ENCODE measurements around the gene SORCS1. TPM values are rescaled to one million over a fixed set of nuclear protein-coding genes. Genes with fewer than 3 reads are reported as not detected.

The SORCS1 gene
- total RNA-seq, 1 donor from 2014 or later: not detected

DNA sequence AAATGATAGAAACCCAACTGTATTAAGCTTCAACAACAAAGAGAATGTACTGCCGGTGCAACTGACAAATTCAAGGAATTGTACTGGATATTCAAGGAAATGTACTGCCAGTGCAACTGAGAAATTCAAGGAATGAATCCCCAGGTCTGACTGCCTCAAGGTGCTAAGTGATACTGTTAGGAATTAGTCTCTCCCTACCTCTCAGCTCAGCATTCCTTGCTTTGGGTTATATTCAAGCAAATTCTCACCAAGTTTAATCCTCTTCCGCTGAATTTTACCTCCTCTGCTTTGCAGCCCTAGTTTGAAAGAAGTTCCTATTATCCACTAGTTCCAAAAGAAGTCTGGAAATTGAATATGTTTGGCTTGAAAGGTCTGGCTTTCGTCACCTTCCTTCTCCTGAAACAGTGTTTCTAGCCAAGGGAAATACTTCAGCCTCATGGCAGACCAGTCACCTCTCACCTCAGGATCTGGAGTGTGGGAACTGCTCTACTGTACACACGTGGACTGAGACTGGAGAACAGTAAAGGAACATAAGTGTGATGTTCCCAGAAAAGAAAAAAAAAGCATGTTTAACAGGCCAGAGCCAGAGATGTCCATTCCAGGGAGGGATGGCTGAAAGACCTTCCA lies 60.4 kb downstream of the SORCS1 start:
- DNase-seq (ENCODE audit: low read depth in 2 of 2): no peak

- no peak for DNase-seq (ENCODE audit: low read depth in 2 of 2)
Measured at GRCh38 chr10:107103174-107104025, 61.1 kb downstream of the SORCS1 start.

- DNase-seq (ENCODE audit: low read depth in 2 of 2): no peak
Measured at GRCh38 chr10:107098326-107098725, 66.2 kb downstream of the SORCS1 start.

DNA sequence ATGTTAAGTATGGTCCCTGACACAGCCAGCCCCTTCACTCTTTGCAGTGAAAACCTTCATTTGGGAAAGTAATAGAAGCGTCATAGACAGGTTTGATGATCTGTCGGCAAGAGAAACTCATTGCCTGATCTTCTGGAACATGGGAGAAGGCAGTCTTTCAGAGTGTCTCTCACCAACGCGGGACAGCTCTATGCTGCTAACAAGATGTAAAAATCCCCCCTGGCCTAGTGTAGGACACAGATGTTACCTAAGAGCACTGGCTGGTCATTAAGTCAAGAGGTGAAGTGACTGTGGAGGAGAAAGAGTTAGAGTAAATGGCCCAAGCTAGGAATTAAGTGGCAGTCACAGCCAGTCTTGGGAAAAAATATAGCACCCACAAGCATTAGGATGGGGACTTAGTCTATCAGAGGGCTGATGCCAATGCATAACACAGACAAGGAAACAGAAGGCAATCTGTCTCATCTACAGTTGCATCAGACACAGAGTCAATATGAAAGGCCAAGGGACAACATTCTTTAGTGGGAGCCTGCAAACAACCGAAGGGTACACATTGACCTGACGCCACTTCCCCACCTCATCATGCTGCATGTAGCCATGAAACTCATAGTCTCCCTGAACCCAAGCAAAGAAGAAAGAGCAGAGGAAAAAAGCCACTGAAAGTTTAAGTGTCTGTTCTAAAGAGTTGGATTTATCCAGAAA lies 69.5 kb downstream of the SORCS1 start:
- no peak for DNase-seq (ENCODE audit: low read depth in 2 of 2)

GRCh38 chr10:107092321-107092720 lies 72.2 kb downstream of the SORCS1 start:
- no peak for DNase-seq (ENCODE audit: low read depth in 2 of 2)

- no peak for DNase-seq (ENCODE audit: low read depth in 2 of 2)
Measured at GRCh38 chr10:107091126-107091525, 73.4 kb downstream of the SORCS1 start.

GRCh38 chr10:107085665-107086525 lies 78.6 kb downstream of the SORCS1 start:
- no peak for DNase-seq (ENCODE audit: low read depth in 2 of 2)

- no peak for DNase-seq (ENCODE audit: low read depth in 2 of 2)
Measured at GRCh38 chr10:107083388-107084009, 81.0 kb downstream of the SORCS1 start.

DNA sequence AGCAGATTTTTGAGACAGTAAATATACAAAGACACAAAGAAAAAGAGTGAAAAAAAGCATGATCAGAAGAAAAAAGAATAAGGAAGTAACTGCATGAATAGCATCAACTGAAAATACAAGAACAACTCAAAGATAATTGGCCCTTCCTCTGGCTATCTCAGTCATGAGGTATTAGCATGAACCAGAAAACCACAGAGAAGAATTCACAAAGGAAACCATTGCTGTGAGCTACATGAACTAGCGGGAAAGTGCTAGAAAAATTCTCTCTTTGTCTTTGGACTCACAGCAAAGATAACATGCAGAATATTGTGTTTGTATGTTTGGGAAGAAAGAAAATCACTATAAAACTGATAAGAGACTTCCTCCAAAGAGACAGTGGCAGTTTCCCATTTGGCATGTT lies 82.9 kb downstream of the SORCS1 start:
- DNase-seq (ENCODE audit: low read depth in 2 of 2): no peak

DNA sequence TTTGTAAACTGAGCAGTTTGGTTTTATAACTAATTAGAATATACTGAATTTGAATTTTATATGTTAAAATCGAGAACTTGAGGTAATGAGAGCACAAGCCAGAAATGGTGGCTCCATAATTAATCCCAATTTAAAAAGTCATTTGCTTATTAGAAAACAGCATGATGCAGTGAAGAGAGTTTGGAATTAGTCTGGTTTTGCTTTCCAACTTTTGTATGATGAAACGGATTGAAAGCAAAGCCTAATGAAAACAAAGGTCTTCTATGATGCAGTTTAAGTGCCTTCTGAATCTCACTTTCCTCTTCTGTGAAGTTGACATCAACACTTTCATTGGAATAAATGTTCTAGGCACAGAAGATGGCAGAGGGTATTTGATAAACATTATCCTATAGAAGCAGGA lies 89.4 kb downstream of the SORCS1 start:
- no peak for DNase-seq (ENCODE audit: low read depth in 2 of 2)

- no peak for DNase-seq (ENCODE audit: low read depth in 2 of 2)
Measured at GRCh38 chr10:107072786-107073185, 91.7 kb downstream of the SORCS1 start.

DNA sequence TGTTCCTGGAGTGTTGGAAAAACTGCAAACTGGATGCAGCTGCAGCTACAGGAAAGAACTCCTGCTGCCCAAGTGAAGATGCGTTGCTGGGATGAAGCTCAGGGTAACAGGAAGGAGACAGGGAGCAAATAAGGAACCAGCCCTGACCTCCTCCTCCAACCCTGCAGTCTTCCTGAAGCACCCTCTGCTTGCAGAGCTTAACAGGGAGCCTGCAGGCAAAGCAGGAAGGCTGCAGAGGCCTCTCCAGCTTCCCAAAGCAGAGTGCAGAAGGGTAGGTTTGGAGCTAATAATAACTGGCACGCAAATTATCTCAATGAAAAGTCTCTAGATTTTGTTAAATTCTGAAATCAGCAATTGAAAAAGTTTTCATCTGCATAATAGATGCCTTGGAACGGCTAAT lies 92.5 kb downstream of the SORCS1 start:
- DNase-seq (ENCODE audit: low read depth in 2 of 2): no peak

GRCh38 chr10:107071301-107071700 lies 93.2 kb downstream of the SORCS1 start:
- DNase-seq (ENCODE audit: low read depth in 2 of 2): no peak

DNA sequence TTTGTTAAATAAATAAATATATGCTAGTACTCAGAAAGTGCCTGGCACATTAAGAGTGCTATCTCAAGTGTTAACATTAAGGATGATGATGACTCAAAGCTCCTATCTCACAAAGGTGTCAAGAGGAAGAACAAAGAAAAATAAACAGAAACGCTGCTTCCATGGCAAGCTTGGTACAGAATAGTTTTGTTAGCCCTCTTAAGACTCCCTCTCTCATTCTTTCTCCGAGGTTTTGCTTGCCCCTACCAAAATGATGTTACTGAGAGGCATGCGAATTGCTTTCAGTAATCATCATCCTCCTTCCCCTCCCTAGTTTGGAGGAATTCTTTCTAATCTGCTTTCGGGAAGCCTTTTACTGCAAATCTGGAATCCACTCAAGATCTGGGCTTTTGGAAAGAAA lies 96.7 kb downstream of the SORCS1 start:
- DNase-seq (ENCODE audit: low read depth in 2 of 2): no peak

DNA sequence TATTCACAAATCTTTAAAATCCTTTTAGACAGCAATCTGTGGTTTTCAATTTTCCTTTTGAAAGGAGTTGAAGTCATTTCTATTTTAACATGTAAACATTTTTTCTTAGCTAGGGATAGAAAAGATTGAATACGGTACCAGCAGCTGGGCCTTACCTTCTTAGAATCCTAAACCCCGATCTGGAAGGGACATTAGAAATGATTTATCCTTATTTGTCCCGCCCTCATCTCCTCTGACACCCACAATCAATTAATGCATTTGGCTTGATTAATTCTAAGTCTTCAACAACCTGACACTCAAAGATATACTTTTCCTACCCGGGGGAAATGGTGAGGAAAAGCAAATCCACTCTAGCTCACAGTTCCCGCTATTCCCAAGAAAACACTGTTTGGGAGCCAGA lies 100.4 kb downstream of the SORCS1 start:
- no peak for DNase-seq (ENCODE audit: low read depth in 2 of 2)

DNA sequence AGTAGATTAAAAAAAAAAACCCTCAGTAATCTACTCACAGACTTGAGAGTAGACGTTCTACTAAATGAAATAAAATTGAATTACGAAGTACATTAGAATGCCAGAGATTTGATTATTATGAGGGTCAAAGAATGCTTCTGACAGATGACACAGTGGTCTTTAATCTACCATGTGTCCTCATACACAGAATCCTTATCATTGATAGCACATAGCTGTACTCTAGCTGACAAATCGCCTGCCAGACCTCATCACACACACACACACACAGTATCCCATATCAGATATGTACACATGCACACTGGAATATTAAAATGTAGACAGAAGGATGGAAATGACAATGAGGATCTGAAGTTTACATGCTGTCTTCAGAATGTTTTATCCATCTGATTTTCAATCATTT lies 104.6 kb downstream of the SORCS1 start:
- no peak for DNase-seq (ENCODE audit: low read depth in 2 of 2)

GRCh38 chr10:107059068-107059804 lies 105.3 kb downstream of the SORCS1 start:
- no peak for DNase-seq (ENCODE audit: low read depth in 2 of 2)

DNA sequence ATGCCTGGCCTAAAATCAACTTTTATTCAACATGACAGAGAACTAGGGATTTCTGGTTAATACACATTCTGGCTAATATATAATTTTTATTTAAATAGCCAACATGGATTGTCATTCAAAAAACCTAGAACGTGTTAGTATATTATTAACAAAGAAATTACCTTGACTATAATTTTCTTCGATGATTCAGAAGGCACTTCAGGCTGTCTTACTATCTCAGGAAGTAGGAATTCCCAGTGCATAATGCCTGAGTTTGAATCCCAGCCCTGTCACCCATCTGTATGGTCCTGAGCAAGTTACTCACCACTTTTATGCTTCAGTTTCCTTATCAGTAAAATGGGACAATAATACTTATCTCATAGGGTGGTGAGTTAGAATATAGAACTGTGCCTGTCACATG lies 106.2 kb downstream of the SORCS1 start:
- DNase-seq (ENCODE audit: low read depth in 2 of 2): no peak

- no peak for DNase-seq (ENCODE audit: low read depth in 2 of 2)
Measured at GRCh38 chr10:107056182-107056581, 108.3 kb downstream of the SORCS1 start.

DNA sequence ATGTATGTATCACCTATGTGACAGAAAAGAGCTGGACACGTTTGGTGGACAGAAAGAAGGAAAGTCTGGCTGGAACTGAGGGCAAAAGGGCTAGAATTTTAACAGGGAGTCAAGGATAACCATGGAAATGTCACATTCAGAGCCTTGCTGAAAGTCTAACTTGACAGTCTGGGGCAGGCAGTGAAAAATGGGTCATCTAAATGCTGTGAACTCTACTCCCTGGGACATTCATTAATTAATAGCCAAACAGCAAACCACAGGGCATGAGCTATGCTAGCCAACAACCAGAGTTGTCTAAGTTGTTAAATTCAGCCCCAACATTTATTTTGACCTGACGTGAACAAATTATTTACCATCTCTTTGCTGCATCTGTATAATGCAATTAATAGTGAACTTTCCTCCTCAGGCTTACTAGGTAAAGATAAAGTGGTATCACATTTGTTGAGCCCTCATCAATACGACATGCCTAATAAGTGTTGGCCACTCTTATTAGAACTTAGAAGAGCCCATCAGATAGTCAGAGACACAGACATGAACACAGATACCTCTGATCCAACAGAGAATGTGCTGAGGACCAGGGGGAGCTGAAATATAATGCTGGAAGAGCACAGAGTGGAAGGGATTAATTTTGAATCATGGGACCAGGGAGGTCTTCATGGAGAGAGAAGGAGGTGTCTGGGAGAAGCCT lies 109.9 kb downstream of the SORCS1 start:
- no peak for DNase-seq (ENCODE audit: low read depth in 2 of 2)

All from dermis microvascular lymphatic vessel endothelial cell (primary cell).